ENCODE data around the gene DHDH. TPM values are rescaled to one million over a fixed set of nuclear protein-coding genes. Genes with fewer than 3 reads are reported as not detected.

DHDH gene
- total RNA-seq, 3 donors from 2014 or later (not counting 1 experiment from before 2014, with no cell fraction given): not detected

DNA sequence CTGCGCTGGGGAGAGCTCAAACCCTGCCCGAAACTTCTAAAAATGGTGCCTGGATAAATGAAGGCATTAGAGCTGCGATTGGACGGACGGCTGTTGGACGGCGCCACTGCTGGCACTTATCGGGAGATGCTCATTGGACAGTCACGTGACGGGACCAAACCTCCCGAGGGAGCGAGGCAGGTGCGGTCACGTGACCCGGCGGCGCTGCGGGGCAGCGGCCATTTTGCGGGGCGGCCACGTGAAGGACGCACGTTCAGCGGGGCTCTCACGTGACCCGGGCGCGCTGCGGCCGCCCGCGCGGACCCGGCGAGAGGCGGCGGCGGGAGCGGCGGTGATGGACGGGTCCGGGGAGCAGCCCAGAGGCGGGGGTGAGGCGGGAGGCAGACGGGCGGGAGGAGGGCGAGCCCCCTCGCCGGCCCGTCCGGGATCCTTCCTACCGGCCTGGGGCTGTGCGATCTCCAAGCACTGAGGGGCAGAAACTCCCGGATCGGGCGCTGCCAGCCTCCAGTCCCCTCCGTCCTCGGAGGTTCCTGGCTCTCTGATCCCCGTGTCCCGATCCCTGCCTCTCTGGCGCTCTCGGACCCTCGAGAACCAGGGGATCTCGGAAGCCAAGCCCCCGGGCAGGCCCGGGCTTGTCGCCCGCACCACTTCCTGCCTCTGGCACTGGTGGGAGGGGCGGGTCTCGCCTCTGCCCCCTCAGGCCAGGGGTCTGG is 21.3 kb downstream of the DHDH start, which contains the start of gene BAX:
Gene BAX (plus strand): TSS at position 281 of the 713 bp plus-strand sequence. CDS start 54 bp downstream, at position 335.
- no peaks in the 10 kb centered on the region for H3K9me3 Mint-ChIP-seq
- intact Hi-C loops (cut with micrococcal nuclease): loop anchor here (1.0 kb wide), 1 partner anchor 11 kb away; the partner anchor contains the start of gene FTL
- H3K4me1 Mint-ChIP-seq: peaks cover 14 to 20% of the 10 kb centered on the region in 2 donors
- peak within 1 kb of the TSS; percentile 79 to 85 for H3K27ac Mint-ChIP-seq
- peak within 1 kb of the TSS; percentile 100 for H3K4me3 ChIP-seq (ENCODE audit: low read length)
- no peaks in the 10 kb centered on the region for H3K36me3 Mint-ChIP-seq
- under 1% methylated on average over 71 of the region's 71 CpGs for WGBS (ENCODE audit: insufficient coverage)
- ATAC-seq: peak; percentile 86 to 93 (median 91)
- no peaks in the 10 kb centered on the region for H3K36me3 ChIP-seq (ENCODE audit: control insufficient read depth, insufficient read depth, low read length)
- H3K27me3 ChIP-seq (ENCODE audit: control insufficient read depth, insufficient read depth, low read length): no peaks in the 10 kb centered on the region
- no peaks in the 10 kb centered on the region for H3K27me3 Mint-ChIP-seq (ENCODE audit: low read depth in 2 of 2)
- TF ChIP-seq, protein P1, sequence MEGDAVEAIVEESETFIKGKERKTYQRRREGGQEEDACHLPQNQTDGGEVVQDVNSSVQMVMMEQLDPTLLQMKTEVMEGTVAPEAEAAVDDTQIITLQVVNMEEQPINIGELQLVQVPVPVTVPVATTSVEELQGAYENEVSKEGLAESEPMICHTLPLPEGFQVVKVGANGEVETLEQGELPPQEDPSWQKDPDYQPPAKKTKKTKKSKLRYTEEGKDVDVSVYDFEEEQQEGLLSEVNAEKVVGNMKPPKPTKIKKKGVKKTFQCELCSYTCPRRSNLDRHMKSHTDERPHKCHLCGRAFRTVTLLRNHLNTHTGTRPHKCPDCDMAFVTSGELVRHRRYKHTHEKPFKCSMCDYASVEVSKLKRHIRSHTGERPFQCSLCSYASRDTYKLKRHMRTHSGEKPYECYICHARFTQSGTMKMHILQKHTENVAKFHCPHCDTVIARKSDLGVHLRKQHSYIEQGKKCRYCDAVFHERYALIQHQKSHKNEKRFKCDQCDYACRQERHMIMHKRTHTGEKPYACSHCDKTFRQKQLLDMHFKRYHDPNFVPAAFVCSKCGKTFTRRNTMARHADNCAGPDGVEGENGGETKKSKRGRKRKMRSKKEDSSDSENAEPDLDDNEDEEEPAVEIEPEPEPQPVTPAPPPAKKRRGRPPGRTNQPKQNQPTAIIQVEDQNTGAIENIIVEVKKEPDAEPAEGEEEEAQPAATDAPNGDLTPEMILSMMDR (IDR thresholded peaks at IDR 0.05): no peak
- peaks cover 18% of the 10 kb centered on the region for H3K4me1 ChIP-seq (ENCODE audit: control insufficient read depth, insufficient read depth, low read length)
- peak; percentile 82 to 91 for DNase-seq
- H3K9me3 ChIP-seq (ENCODE audit: control insufficient read depth, insufficient read depth, low read length): no peaks in the 10 kb centered on the region
- peak within 1 kb of the TSS; percentile 92 for H3K27ac ChIP-seq (ENCODE audit: low read length)
- H3K4me3 Mint-ChIP-seq: peak within 1 kb of the TSS; percentile 93

GRCh38 chr19:48955308-48955958 is 21.9 kb downstream of the DHDH start:
- Mint-ChIP-seq H3K36me3 (no peaks in the 10 kb centered on the region), H3K27ac (peak overlapping the region; percentile 79 to 85), H3K4me3 (peak overlapping the region; percentile 84), H3K9me3 (no peaks in the 10 kb centered on the region), H3K27me3 (ENCODE audit: low read depth in 2 of 2) (no peaks in the 10 kb centered on the region), H3K4me1 (peaks cover 14 to 20% of the 10 kb centered on the region in 2 donors)
- peak overlapping the region; percentile 92 for H3K27ac ChIP-seq (ENCODE audit: low read length)
- no peaks in the 10 kb centered on the region for H3K9me3 ChIP-seq (ENCODE audit: control insufficient read depth, insufficient read depth, low read length)
- peak overlapping the region; percentile 100 for H3K4me3 ChIP-seq (ENCODE audit: low read length)
- DNase-seq (no peak), ATAC-seq (no peak)
- intact Hi-C loops (cut with micrococcal nuclease): no loop called here
- TF ChIP-seq, protein P1 (IDR thresholded peaks at IDR 0.05): no peak
- no peaks in the 10 kb centered on the region for H3K36me3 ChIP-seq (ENCODE audit: control insufficient read depth, insufficient read depth, low read length)
- H3K4me1 ChIP-seq (ENCODE audit: control insufficient read depth, insufficient read depth, low read length): peaks cover 22% of the 10 kb centered on the region
- 67% methylated on average over 16 of the region's 16 CpGs for WGBS (ENCODE audit: insufficient coverage)
- no peaks in the 10 kb centered on the region for H3K27me3 ChIP-seq (ENCODE audit: control insufficient read depth, insufficient read depth, low read length)

DNA sequence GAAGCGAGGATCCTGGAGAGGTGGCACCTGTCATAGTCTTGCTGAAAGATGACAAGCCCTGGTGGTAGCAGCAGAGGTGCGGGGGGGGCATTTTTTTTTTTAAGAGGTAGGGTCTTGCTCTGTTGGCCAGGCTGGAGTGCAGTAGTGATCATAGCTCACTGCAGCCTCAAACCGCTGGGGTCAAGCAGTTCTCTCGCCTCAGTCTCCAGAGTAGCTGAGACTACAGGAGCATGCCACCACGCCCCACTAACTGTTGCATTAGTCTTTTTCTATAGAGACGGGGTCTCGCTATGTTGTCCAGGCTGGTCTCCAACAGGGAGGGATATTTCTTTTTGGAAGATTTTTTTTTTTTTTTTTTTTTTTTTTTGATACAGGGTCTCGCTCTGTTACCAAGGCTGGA is 24.5 kb downstream of the DHDH start:
- Mint-ChIP-seq H3K9me3 (no peaks in the 10 kb centered on the region), H3K36me3 (no peaks in the 10 kb centered on the region), H3K4me3 (peak overlapping the region; percentile 40), H3K27ac (no peak overlapping the region), H3K4me1 (peaks cover 29 to 41% of the 10 kb centered on the region in 2 donors), H3K27me3 (ENCODE audit: low read depth in 2 of 2) (no peaks in the 10 kb centered on the region)
- ATAC-seq (no peak), DNase-seq (no peak)
- H3K9me3 ChIP-seq (ENCODE audit: control insufficient read depth, insufficient read depth, low read length): no peaks in the 10 kb centered on the region
- WGBS (ENCODE audit: insufficient coverage): over 99% methylated on average over 7 of the region's 8 CpGs
- peaks cover 39% of the 10 kb centered on the region for H3K4me1 ChIP-seq (ENCODE audit: control insufficient read depth, insufficient read depth, low read length)
- H3K27ac ChIP-seq (ENCODE audit: low read length): no peak overlapping the region
- TF ChIP-seq, protein P1 (IDR thresholded peaks at IDR 0.05): no peak
- no peak overlapping the region for H3K4me3 ChIP-seq (ENCODE audit: low read length)
- no peaks in the 10 kb centered on the region for H3K36me3 ChIP-seq (ENCODE audit: control insufficient read depth, insufficient read depth, low read length)
- intact Hi-C loops (cut with micrococcal nuclease): no loop called here
- H3K27me3 ChIP-seq (ENCODE audit: control insufficient read depth, insufficient read depth, low read length): no peaks in the 10 kb centered on the region
